Effector memory CD8-positive, alpha-beta T cell (primary cell): Measurements from ENCODE around the gene TCP11L2.

Source experiments
- ATAC-seq: fragments of 150-1000 bp; cut with Tn5 transposase; replicated peaks from 2 replicates; pipeline ENCODE4 v1.10.0; 2021; ENCODE audit warnings: mild to moderate bottlenecking, moderate library complexity
- DNase-seq, 3 experiments: peaks; one replicate each; pipeline ENCODE4 v3.0.0; 2021
- H3K27ac Mint-ChIP-seq, 2 donors: one replicate each; pipeline ENCODE4 v1.8.0; 2022; ENCODE audit warnings: mild to moderate bottlenecking in 2 of 2, mixed read lengths in 2 of 2, moderate library complexity in 2 of 2
- H3K27me3 Mint-ChIP-seq, 2 donors: one replicate each; pipeline ENCODE4 v1.8.0; 2022; ENCODE audit warnings: mixed read lengths in 2 of 2
- H3K36me3 Mint-ChIP-seq: one replicate; pipeline ENCODE4 v1.8.0; 2022; ENCODE audit warnings: mild to moderate bottlenecking, moderate library complexity, mixed read lengths; ENCODE audit not compliant: insufficient read depth
- H3K4me1 Mint-ChIP-seq, 2 donors: one replicate each; pipeline ENCODE4 v1.8.0; 2022; ENCODE audit warnings: low read depth in 2 of 2, mixed read lengths in 2 of 2
- H3K4me3 Mint-ChIP-seq, 2 donors: one replicate each; pipeline ENCODE4 v1.8.0; 2022; ENCODE audit warnings: mild to moderate bottlenecking in 2 of 2, mixed read lengths in 2 of 2, moderate library complexity in 2 of 2
- H3K9me3 Mint-ChIP-seq, 2 donors: one replicate each; pipeline ENCODE4 v1.8.0; 2022; ENCODE audit warnings: mixed read lengths in 2 of 2
- total RNA-seq, 9 experiments: gene quantifications; one replicate each; lab custom pipeline; 2026; lab: John Stamatoyannopoulos, UW

Gene TCP11L2
- 16.8 to 147 (median 70.6) reads per million in 9 experiments for total RNA-seq

DNA sequence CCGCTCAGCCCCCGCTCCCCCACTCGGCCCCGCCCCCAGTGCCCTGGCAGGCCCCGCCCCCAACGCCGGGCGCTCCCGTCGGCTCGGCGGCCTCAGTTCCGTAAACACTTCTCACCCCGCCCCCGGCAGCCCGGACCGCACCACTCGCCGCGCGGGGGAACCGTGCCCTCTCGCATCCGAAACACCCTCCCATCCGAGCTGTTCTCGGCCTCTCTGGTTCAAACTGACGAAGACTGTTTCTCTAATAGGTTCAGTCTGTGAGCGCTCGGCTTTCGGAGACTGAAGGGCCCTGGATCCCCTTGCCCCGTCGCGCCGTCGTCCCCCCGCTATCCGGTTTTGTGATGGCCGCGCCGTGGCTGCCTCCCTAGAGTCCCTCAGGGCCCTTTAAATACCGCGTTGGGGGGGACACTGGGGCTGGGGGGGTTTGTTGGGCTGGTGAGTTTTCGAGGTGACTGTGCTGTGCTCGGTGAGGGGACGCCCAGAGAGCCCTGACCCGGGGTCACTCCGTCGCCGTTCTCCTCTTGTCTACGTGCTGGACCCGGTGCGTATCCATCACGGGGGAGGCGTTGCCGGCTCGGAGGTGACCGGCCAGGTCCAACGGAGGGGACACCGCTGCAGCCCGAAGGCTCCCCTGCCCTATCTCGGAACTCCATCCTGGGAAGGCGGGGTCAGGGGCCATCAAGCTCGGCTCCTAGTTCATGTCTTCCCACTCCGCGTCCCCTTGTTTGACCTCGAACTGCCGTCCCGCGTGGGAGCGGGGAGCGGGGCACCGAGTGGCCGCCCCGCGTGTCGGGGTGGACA is at the start of gene TCP11L2:
Gene TCP11L2 (plus strand): TSS at position 333 of the 801 bp plus-strand sequence. CDS start 8,343 bp downstream, outside the sequence.
- Mint-ChIP-seq H3K4me3 (peak within 1 kb of the TSS; percentile 93 to 97), H3K9me3 (no peaks in the 10 kb centered on the region), H3K27me3 (no peaks in the 10 kb centered on the region), H3K36me3 (peaks cover 31% of the 10 kb centered on the region), H3K27ac (peak within 1 kb of the TSS; percentile 100), H3K4me1 (peaks cover 42 to 54% of the 10 kb centered on the region in 2 donors)
- peak; percentile 58 for ATAC-seq
- peak; percentile 92 to 95 (median 92) for DNase-seq

DNA sequence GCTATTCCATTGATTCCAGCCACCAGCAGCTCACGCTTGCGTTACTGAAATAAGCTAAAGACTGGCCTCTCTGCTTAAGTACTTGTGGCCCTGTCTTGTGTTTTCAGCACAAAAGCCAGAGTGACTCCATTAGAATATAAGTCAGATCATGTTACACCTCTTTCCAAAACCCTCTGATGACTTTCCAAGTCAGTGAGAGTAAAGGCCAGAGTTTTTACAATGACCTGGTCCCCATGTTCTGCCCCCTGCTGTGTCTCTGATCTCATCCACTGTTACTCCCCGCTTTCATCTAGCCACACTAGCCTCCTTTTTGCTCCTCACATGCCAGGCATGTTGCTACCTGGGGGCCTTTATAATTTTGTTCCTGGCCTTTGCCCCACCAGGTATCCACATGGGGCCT is 47.8 kb upstream of the TCP11L2 start:
- peaks cover 3% of the 10 kb centered on the region for H3K36me3 Mint-ChIP-seq
- no peak overlapping the region for H3K4me3 Mint-ChIP-seq
- DNase-seq (no peak), ATAC-seq (no peak)
- no peak overlapping the region for H3K27ac Mint-ChIP-seq
- peaks cover 0 to 1% of the 10 kb centered on the region in 2 donors for H3K4me1 Mint-ChIP-seq
- no peaks in the 10 kb centered on the region for H3K27me3 Mint-ChIP-seq
- H3K9me3 Mint-ChIP-seq: no peaks in the 10 kb centered on the region

DNA sequence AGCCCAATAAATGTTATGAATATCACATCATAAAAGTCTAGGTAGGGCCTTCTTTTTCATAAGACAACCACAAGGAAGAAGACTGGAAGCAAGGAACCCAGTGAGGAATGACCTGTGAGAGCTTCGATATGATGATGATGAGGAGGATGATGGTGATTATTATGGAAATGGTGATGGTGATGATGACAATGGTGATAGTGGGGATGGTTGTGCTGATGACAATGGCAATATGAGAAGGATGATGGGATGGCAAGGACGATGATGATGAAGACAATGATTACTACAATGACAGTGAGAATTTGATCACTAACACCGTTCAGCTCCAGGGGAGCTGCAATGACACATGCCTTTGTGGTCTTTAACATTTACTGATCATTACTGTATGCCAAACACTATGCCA is 47.0 kb upstream of the TCP11L2 start:
- Mint-ChIP-seq H3K27ac (no peak overlapping the region), H3K27me3 (no peaks in the 10 kb centered on the region), H3K4me1 (no peaks in the 10 kb centered on the region), H3K36me3 (peaks cover 3% of the 10 kb centered on the region), H3K9me3 (no peaks in the 10 kb centered on the region), H3K4me3 (no peak overlapping the region)
- DNase-seq: no peak
- ATAC-seq: no peak

DNA sequence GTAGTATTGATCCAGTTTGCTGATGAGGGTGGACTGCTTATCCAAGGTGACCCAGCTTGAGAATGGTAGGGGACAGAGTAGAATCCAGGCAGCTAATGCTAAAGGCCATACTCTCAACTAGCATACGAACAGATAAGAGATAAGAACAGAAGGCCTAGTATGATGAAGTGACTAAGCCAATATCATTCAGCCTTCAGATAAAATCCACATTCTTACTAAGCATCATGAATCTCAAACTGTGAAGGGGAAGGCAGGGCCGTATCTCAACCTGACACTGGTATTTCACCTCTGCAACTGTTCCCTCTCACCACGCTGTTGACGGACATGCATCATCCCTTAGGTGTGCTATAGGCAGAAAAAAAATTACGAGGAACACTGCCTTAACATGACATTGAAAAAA is 46.6 kb upstream of the TCP11L2 start:
- Mint-ChIP-seq H3K4me3 (no peak overlapping the region), H3K27ac (no peak overlapping the region), H3K9me3 (no peaks in the 10 kb centered on the region), H3K4me1 (no peaks in the 10 kb centered on the region), H3K27me3 (no peaks in the 10 kb centered on the region), H3K36me3 (peaks cover 3% of the 10 kb centered on the region)
- ATAC-seq (no peak), DNase-seq (no peak)

DNA sequence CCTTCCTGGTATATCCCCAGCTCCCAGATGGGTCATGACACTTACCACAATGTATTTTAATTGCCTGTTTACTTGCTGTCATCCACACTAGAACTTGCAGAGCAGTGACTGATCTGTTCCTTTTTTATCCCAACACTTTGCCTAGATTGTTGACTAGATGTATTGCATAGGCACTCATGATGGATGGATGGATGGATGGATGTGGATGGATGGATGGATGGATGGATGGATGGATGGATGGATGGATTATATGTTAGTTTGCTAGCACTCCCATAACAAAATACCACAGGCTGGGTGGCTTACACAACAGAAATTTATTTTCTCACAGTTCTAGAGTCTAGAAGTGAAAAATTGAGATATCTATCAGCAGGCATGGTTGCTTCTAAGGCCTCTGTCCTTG is 46.0 kb upstream of the TCP11L2 start:
- ATAC-seq: no peak
- DNase-seq: no peak
- no peaks in the 10 kb centered on the region for H3K4me1 Mint-ChIP-seq
- H3K36me3 Mint-ChIP-seq: peaks cover 3% of the 10 kb centered on the region
- H3K4me3 Mint-ChIP-seq: no peak overlapping the region
- H3K9me3 Mint-ChIP-seq: no peaks in the 10 kb centered on the region
- H3K27me3 Mint-ChIP-seq: no peaks in the 10 kb centered on the region
- H3K27ac Mint-ChIP-seq: no peak overlapping the region

DNA sequence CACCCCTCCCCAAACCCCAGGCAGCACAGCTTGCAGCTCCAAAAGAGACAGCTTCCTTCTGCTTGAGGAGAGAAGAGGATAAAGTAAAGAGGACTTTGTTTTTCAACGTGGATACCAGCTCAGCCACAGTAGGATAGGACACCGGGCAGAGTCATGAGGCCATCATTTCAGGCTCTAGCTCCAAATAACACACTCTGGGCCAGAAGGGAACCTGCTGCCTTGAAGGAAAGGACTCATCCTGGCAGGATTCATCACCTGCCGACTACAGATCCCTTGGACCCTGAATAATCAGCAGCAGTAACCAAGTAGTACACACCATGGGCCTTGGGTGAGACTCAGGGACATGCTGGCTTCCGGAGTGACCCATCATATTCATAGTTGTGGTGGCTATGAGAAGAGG is 44.3 kb upstream of the TCP11L2 start:
- no peaks in the 10 kb centered on the region for H3K27me3 Mint-ChIP-seq
- ATAC-seq: no peak

DNA sequence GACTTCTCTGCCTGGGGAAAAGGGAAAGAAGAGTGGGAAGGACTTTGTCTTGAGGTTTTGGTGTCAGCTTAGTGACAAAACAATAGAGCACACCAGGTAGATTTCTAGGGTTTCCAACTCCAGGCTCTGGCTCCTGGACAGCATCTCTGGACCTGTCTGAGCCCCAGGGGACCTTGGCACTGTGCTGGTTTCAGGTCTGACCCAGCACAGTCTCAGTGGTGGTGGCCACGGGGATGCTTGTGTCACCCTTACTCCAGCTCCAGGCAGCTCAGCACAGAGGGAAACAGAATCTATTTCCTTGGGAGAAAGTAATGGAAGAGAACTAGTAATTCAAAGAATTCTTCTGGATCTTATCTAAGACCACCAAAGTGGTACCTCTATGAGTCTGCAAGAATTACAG is 43.6 kb upstream of the TCP11L2 start:
- no peak for DNase-seq
- Mint-ChIP-seq H3K9me3 (no peaks in the 10 kb centered on the region), H3K4me3 (no peak overlapping the region), H3K27me3 (no peaks in the 10 kb centered on the region), H3K27ac (no peak overlapping the region), H3K4me1 (no peaks in the 10 kb centered on the region), H3K36me3 (no peaks in the 10 kb centered on the region)
- no peak for ATAC-seq

More for the DNA sequence above, 44.3 kb upstream of the TCP11L2 start:
- H3K27ac Mint-ChIP-seq: no peak overlapping the region
- no peak for DNase-seq
- H3K9me3 Mint-ChIP-seq: no peaks in the 10 kb centered on the region
- H3K4me1 Mint-ChIP-seq: no peaks in the 10 kb centered on the region
- H3K36me3 Mint-ChIP-seq: no peaks in the 10 kb centered on the region
- H3K4me3 Mint-ChIP-seq: no peak overlapping the region

DNA sequence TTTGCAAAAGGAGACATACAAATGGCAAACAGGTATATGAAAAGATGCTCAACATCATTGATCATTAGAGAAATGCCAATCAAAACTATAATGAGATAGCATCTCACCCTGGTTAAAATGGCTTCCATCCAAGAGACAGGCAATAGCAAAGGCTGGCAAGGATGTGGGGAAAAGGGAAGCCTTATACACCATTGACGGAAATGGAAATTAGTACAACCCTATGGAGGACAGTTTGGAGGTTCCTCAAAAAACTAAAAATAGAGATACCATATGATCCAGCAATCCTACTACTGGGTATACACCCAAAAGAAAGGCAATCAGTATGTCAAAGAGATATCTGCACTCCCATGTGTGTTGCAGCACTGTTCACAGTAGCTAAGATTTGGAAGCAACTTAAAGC is 37.4 kb upstream of the TCP11L2 start:
- Mint-ChIP-seq H3K4me1 (peaks cover 0 to 2% of the 10 kb centered on the region in 2 donors), H3K36me3 (peaks cover 8% of the 10 kb centered on the region), H3K4me3 (no peak overlapping the region), H3K27me3 (peaks cover 7 to 8% of the 10 kb centered on the region in 2 donors), H3K9me3 (no peaks in the 10 kb centered on the region), H3K27ac (no peak overlapping the region)
- no peak for ATAC-seq
- DNase-seq: no peak

DNA sequence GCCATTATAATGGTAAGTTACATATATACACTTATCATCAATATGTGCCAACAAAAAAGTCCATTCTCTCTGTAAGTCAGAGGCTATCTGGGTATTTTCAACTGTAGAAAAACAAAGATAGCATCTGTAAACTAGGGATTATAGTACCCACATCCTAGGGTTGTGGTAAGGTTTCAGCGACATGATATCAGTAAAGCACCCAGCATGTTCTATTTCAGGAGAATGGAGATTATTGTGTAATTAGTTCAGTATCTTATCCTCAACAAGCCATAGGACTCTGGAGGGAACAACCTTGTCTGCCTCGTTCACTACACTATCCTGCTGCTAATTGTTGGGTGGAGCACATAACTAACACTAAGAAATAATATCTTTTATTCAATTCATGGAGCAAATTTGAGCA is 35.0 kb upstream of the TCP11L2 start:
- DNase-seq (no peak), ATAC-seq (peak; percentile 63)
- H3K9me3 Mint-ChIP-seq: no peaks in the 10 kb centered on the region
- peaks cover 8% of the 10 kb centered on the region for H3K36me3 Mint-ChIP-seq
- H3K27me3 Mint-ChIP-seq: peaks cover 7 to 8% of the 10 kb centered on the region in 2 donors
- H3K4me3 Mint-ChIP-seq: no peak overlapping the region
- H3K27ac Mint-ChIP-seq: no peak overlapping the region
- H3K4me1 Mint-ChIP-seq: peaks cover 0 to 2% of the 10 kb centered on the region in 2 donors

DNA sequence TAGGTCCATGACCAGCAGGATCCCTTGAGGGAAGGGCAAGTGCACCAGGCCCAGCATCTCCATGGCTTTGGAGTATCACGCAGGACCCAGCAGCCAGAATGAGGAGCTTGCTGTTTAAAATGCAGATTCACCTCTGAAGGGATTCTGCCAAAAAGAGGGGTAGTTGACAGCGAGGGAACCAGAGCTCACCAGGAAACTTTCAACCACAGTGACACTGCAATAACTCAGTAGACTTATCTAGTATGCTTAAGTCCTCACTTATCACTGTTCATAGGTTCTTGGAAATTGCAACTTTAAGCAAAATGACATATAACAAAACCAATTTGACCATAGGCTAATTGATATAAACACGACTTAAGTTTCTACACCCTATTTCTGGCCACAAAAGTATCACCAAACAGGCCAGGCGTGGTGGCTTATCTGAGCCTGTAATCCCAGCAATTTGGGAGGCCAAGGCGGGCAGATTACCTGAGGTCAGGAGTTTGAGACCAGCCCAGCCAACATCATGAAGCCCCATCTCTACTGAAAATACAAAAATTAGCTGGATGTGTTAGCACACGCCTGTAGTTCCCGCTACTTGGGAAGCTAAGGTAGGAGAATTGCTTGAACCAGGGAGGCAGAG is 33.3 kb upstream of the TCP11L2 start:
- H3K9me3 Mint-ChIP-seq: no peaks in the 10 kb centered on the region
- no peak for ATAC-seq
- H3K4me1 Mint-ChIP-seq: peaks cover 0 to 2% of the 10 kb centered on the region in 2 donors
- no peak overlapping the region for H3K4me3 Mint-ChIP-seq
- peaks cover 7 to 8% of the 10 kb centered on the region in 2 donors for H3K27me3 Mint-ChIP-seq
- DNase-seq: no peak
- no peak overlapping the region for H3K27ac Mint-ChIP-seq
- H3K36me3 Mint-ChIP-seq: peaks cover 8% of the 10 kb centered on the region

DNA sequence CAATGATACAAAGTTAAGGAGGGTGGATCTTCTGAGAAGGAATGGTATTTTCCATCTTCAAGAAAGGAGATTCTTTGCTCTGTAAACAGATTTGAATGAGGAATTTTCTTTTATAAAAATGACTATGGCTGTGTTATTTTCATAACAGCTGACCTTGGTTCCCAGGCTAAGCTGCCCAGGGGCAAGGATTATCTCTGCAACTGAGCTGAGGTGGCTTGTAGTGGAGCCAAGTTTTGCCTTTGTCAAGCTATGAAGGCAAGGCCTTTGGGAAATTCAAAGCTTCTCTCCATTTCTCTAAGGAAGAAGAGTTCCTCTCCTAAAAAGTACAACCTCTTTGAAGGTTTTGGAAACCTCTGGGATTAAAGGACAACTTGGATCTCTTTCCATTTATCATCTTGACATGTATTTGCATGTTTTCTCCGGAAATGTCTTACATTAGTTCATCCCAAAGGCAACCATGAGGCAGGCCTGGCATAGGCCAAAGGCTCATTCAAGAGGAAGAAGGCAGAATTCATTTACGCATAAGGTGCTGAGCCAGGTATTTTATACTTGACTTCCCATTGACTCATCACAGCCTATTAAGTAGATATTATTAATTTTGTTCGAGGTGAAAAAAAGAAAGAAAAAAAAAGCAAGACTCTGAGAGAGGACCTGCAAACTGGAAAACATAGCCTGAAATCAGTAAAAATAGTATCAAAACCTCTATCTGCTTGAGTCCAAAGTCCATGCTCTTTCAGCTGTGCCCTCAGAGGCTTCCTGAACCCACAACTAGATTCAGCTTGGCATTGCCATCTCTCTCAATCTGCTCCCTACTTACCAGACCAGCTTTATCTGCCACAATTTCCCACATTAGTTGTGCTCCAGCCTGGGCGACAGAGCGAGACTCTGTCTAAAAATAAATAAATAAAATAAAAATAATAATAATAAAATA is 30.7 kb upstream of the TCP11L2 start:
- peaks cover 8% of the 10 kb centered on the region for H3K36me3 Mint-ChIP-seq
- peaks cover 0 to 2% of the 10 kb centered on the region in 2 donors for H3K4me1 Mint-ChIP-seq
- no peak overlapping the region for H3K27ac Mint-ChIP-seq
- H3K4me3 Mint-ChIP-seq: no peak overlapping the region
- ATAC-seq (no peak), DNase-seq (no peak)
- peaks cover 0 to 7% of the 10 kb centered on the region in 2 donors for H3K27me3 Mint-ChIP-seq
- no peaks in the 10 kb centered on the region for H3K9me3 Mint-ChIP-seq

DNA sequence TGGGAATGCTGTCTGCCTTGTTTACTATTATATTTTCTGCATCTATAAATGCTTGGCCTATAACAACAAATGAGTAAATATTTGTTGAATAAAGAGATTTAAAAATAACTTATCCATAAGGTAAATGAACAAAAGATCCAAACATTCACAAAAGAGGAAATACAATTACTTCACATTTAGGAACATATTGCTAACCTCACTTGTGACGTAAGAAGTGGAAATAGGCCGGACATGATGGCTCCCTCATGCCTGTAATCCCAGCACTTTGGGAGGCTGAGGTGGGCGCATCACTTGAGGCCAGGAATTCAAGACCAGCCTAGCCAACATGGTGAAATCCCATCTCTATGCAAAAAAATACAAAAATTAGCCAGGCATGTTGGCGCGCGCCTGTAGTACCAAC is 29.0 kb upstream of the TCP11L2 start:
- no peaks in the 10 kb centered on the region for H3K9me3 Mint-ChIP-seq
- peaks cover 8% of the 10 kb centered on the region for H3K36me3 Mint-ChIP-seq
- H3K27ac Mint-ChIP-seq: no peak overlapping the region
- no peaks in the 10 kb centered on the region for H3K4me1 Mint-ChIP-seq
- H3K4me3 Mint-ChIP-seq: no peak overlapping the region
- ATAC-seq (no peak), DNase-seq (no peak)
- no peaks in the 10 kb centered on the region for H3K27me3 Mint-ChIP-seq

DNA sequence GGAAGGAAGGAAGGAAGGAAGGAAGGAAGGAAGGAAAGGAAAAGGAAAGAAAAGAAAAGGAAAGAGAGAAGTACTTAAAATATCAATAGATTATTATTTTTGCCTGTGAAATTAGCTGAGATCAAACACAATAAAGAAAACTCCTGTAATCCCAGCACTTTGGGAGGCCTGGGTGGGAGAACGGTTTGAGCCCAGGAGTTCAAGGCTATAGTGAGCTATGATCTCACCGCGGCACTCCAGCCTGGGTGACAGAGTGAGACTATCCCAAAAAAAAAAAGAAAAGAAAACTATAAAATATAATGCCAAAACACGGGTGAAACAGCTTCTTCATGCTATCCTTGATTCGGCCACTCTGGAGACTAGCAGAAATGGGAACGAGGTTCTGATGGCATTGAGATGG is 28.5 kb upstream of the TCP11L2 start:
- Mint-ChIP-seq H3K27ac (no peak overlapping the region), H3K4me1 (no peaks in the 10 kb centered on the region), H3K4me3 (no peak overlapping the region), H3K36me3 (peaks cover 7% of the 10 kb centered on the region), H3K27me3 (peaks cover 0 to 3% of the 10 kb centered on the region in 2 donors), H3K9me3 (no peaks in the 10 kb centered on the region)
- DNase-seq (no peak), ATAC-seq (no peak)
